GM12864 (cell line): Measurements from ENCODE around the gene CASR.

Source experiments
- DNase-seq: peaks from one replicate; pipeline ENCODE4 v3.0.0-alpha.2; 2011; ENCODE audit warnings: low read depth
- H3K4me3 ChIP-seq: 2 replicates; pipeline ENCODE4 v1.5.1; 2011; ENCODE audit warnings: mild to moderate bottlenecking, low read depth, low read length, control low read depth
- CTCF ChIP-seq: IDR thresholded peaks from 2 replicates; pipeline ENCODE4 v1.5.1; 2011; ENCODE audit warnings: low read depth, mild to moderate bottlenecking, moderate library complexity, low read length, control low read depth, inconsistent platforms; ENCODE audit errors: missing control alignments

Gene CASR

DNA sequence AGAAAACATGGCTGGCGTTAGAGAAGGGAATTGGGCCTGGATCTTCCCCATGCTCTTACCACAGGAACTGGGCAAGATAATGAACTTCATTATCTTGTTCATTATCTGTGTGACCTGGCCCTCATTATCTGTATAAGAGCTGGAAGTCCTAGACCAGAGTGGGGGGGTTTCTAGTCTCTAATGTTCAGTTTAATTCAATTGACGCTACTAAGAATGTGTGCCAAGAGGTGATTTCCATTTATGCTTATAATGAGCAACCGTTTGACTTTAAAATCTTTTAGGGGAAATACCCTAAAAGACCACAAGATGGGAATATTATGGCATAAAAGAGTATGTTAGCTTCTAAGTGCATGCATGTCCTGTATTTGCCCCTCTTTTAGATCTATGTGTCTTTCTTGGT is 82.5 kb downstream of the CASR start:
- TF ChIP-seq CTCF, result no peak
- no peak for DNase-seq
- H3K4me3 ChIP-seq, result no peak overlapping the region

- no peak overlapping the region for H3K4me3 ChIP-seq
- TF ChIP-seq CTCF, result no peak
- DNase-seq, result no peak
Observed at GRCh38 chr3:122268257-122269024, 85.0 kb downstream of the CASR start.

DNA sequence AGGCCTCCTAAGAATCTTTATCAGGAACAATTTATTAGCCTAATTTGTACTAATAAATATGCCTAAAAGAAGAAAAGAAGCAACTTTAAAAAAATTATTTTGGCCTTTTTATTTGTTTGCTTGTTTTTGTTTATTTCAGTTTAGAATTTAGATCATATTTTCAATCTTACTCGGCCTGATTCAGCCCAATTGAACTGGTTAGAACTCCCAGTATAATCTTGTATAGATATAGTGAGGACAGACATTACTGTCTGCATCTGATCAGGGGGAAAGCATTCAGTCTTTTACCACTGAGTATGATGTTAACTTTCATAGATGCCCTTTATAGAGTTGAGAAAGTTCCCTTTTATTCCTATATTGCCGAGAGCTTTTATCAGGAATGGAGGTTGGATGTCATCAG is 85.6 kb downstream of the CASR start:
- TF ChIP-seq CTCF, result no peak
- no peak for DNase-seq
- H3K4me3 ChIP-seq, result no peak overlapping the region

- DNase-seq, result no peak
- no peak for TF ChIP-seq CTCF
- no peak overlapping the region for H3K4me3 ChIP-seq
Observed at GRCh38 chr3:122271246-122271898, 87.9 kb downstream of the CASR start.

GRCh38 chr3:122272879-122273278 is 89.4 kb downstream of the CASR start:
- DNase-seq, result no peak
- no peak for TF ChIP-seq CTCF
- H3K4me3 ChIP-seq, result no peak overlapping the region

GRCh38 chr3:122273498-122273897 is 90.0 kb downstream of the CASR start:
- no peak overlapping the region for H3K4me3 ChIP-seq
- no peak for DNase-seq
- TF ChIP-seq CTCF, result no peak

GRCh38 chr3:122281891-122282290 is 98.4 kb downstream of the CASR start:
- no peak overlapping the region for H3K4me3 ChIP-seq
- no peak for DNase-seq
- no peak for TF ChIP-seq CTCF
